ENCODE results near the gene FAM217A.

Gene FAM217A

GRCh38 chr6:4028051-4028450 is 50.9 kb downstream of the FAM217A start:
- H3K9ac ChIP-seq (ENCODE audit: low read depth in 1 of 2, low read length in 2 of 2) = no peak overlapping the region
- no peak overlapping the region for H3K4me3 ChIP-seq (ENCODE audit: low read depth in 1 of 2, low read length in 2 of 2)
- peaks cover 0 to 15% of the 10 kb centered on the region in 2 donors for H3K36me3 ChIP-seq (ENCODE audit: control insufficient read depth in 1 of 2, insufficient read depth in 2 of 2, low read length in 2 of 2)
- H3K9me3 ChIP-seq (ENCODE audit: control insufficient read depth in 1 of 2, low read length in 2 of 2) = no peaks in the 10 kb centered on the region
- H3K27me3 ChIP-seq (ENCODE audit: control insufficient read depth in 1 of 2, insufficient read depth in 2 of 2, low read length in 2 of 2) = no peaks in the 10 kb centered on the region
- no peak overlapping the region for H3K27ac ChIP-seq (ENCODE audit: low read depth, low read length)
- H3K4me1 ChIP-seq (ENCODE audit: control insufficient read depth in 1 of 2, insufficient read depth in 2 of 2, low read length in 2 of 2) = peaks cover 12 to 15% of the 10 kb centered on the region in 2 donors

- peaks cover 15 to 21% of the 10 kb centered on the region in 2 donors for H3K4me1 ChIP-seq (ENCODE audit: control insufficient read depth in 1 of 2, insufficient read depth in 2 of 2, low read length in 2 of 2)
- H3K9ac ChIP-seq (ENCODE audit: low read depth in 1 of 2, low read length in 2 of 2) = no peak overlapping the region
- H3K27ac ChIP-seq (ENCODE audit: low read depth, low read length) = no peak overlapping the region
- no peak overlapping the region for H3K4me3 ChIP-seq (ENCODE audit: low read depth in 1 of 2, low read length in 2 of 2)
- no peaks in the 10 kb centered on the region for H3K27me3 ChIP-seq (ENCODE audit: control insufficient read depth in 1 of 2, insufficient read depth in 2 of 2, low read length in 2 of 2)
- no peaks in the 10 kb centered on the region for H3K36me3 ChIP-seq (ENCODE audit: control insufficient read depth in 1 of 2, insufficient read depth in 2 of 2, low read length in 2 of 2)
- H3K9me3 ChIP-seq (ENCODE audit: control insufficient read depth in 1 of 2, low read length in 2 of 2) = no peaks in the 10 kb centered on the region
These were observed 53.3 kb downstream of the FAM217A start for GRCh38 chr6:4025681-4026080.

GRCh38 chr6:4023240-4023639 is 55.7 kb downstream of the FAM217A start:
- Histone ChIP-seq H3K4me1 (ENCODE audit: control insufficient read depth in 1 of 2, insufficient read depth in 2 of 2, low read length in 2 of 2) (peaks cover 23 to 28% of the 10 kb centered on the region in 2 donors), H3K27ac (ENCODE audit: low read depth, low read length) (no peak overlapping the region), H3K27me3 (ENCODE audit: control insufficient read depth in 1 of 2, insufficient read depth in 2 of 2, low read length in 2 of 2) (no peaks in the 10 kb centered on the region), H3K4me3 (ENCODE audit: low read depth in 1 of 2, low read length in 2 of 2) (peak overlapping the region in 1 of 2 donors; percentile 96), H3K9ac (ENCODE audit: low read depth in 1 of 2, low read length in 2 of 2) (no peak overlapping the region), H3K36me3 (ENCODE audit: control insufficient read depth in 1 of 2, insufficient read depth in 2 of 2, low read length in 2 of 2) (no peaks in the 10 kb centered on the region), H3K9me3 (ENCODE audit: control insufficient read depth in 1 of 2, low read length in 2 of 2) (no peaks in the 10 kb centered on the region)

GRCh38 chr6:4021854-4022695 is 56.9 kb downstream of the FAM217A start:
- Histone ChIP-seq H3K9me3 (ENCODE audit: control insufficient read depth in 1 of 2, low read length in 2 of 2) (no peaks in the 10 kb centered on the region), H3K4me1 (ENCODE audit: control insufficient read depth in 1 of 2, insufficient read depth in 2 of 2, low read length in 2 of 2) (peaks cover 30 to 35% of the 10 kb centered on the region in 2 donors), H3K36me3 (ENCODE audit: control insufficient read depth in 1 of 2, insufficient read depth in 2 of 2, low read length in 2 of 2) (no peaks in the 10 kb centered on the region), H3K9ac (ENCODE audit: low read depth in 1 of 2, low read length in 2 of 2) (peak overlapping the region; percentile 76 to 92), H3K27me3 (ENCODE audit: control insufficient read depth in 1 of 2, insufficient read depth in 2 of 2, low read length in 2 of 2) (no peaks in the 10 kb centered on the region), H3K4me3 (ENCODE audit: low read depth in 1 of 2, low read length in 2 of 2) (peak overlapping the region; percentile 79 to 96), H3K27ac (ENCODE audit: low read depth, low read length) (peak overlapping the region; percentile 96)

- H3K36me3 ChIP-seq (ENCODE audit: control insufficient read depth in 1 of 2, insufficient read depth in 2 of 2, low read length in 2 of 2) = no peaks in the 10 kb centered on the region
- H3K4me3 ChIP-seq (ENCODE audit: low read depth in 1 of 2, low read length in 2 of 2) = peak overlapping the region; percentile 79 to 96
- no peaks in the 10 kb centered on the region for H3K27me3 ChIP-seq (ENCODE audit: control insufficient read depth in 1 of 2, insufficient read depth in 2 of 2, low read length in 2 of 2)
- no peaks in the 10 kb centered on the region for H3K9me3 ChIP-seq (ENCODE audit: control insufficient read depth in 1 of 2, low read length in 2 of 2)
- H3K9ac ChIP-seq (ENCODE audit: low read depth in 1 of 2, low read length in 2 of 2) = peak overlapping the region; percentile 76 to 92
- peak overlapping the region; percentile 96 for H3K27ac ChIP-seq (ENCODE audit: low read depth, low read length)
- H3K4me1 ChIP-seq (ENCODE audit: control insufficient read depth in 1 of 2, insufficient read depth in 2 of 2, low read length in 2 of 2) = peaks cover 32 to 36% of the 10 kb centered on the region in 2 donors
These were observed 57.6 kb downstream of the FAM217A start for GRCh38 chr6:4021133-4021853.

- Histone ChIP-seq H3K4me1 (ENCODE audit: control insufficient read depth in 1 of 2, insufficient read depth in 2 of 2, low read length in 2 of 2) (peaks cover 35 to 36% of the 10 kb centered on the region in 2 donors), H3K36me3 (ENCODE audit: control insufficient read depth in 1 of 2, insufficient read depth in 2 of 2, low read length in 2 of 2) (no peaks in the 10 kb centered on the region), H3K27ac (ENCODE audit: low read depth, low read length) (peak overlapping the region; percentile 96), H3K9me3 (ENCODE audit: control insufficient read depth in 1 of 2, low read length in 2 of 2) (no peaks in the 10 kb centered on the region), H3K4me3 (ENCODE audit: low read depth in 1 of 2, low read length in 2 of 2) (peak overlapping the region; percentile 79 to 96), H3K27me3 (ENCODE audit: control insufficient read depth in 1 of 2, insufficient read depth in 2 of 2, low read length in 2 of 2) (no peaks in the 10 kb centered on the region), H3K9ac (ENCODE audit: low read depth in 1 of 2, low read length in 2 of 2) (peak overlapping the region; percentile 59 to 76)
These were observed 58.2 kb downstream of the FAM217A start for GRCh38 chr6:4020822-4021132.

GRCh38 chr6:4018924-4019236 is 60.1 kb downstream of the FAM217A start:
- Histone ChIP-seq H3K4me1 (ENCODE audit: control insufficient read depth in 1 of 2, insufficient read depth in 2 of 2, low read length in 2 of 2) (peaks cover 26 to 32% of the 10 kb centered on the region in 2 donors), H3K27me3 (ENCODE audit: control insufficient read depth in 1 of 2, insufficient read depth in 2 of 2, low read length in 2 of 2) (no peaks in the 10 kb centered on the region), H3K4me3 (ENCODE audit: low read depth in 1 of 2, low read length in 2 of 2) (peak overlapping the region; percentile 71 to 78), H3K9ac (ENCODE audit: low read depth in 1 of 2, low read length in 2 of 2) (peak overlapping the region; percentile 71 to 90), H3K36me3 (ENCODE audit: control insufficient read depth in 1 of 2, insufficient read depth in 2 of 2, low read length in 2 of 2) (no peaks in the 10 kb centered on the region), H3K9me3 (ENCODE audit: control insufficient read depth in 1 of 2, low read length in 2 of 2) (no peaks in the 10 kb centered on the region), H3K27ac (ENCODE audit: low read depth, low read length) (peak overlapping the region; percentile 99)

Data from duodenal mucosa (tissue), 2 donors.